HG02884 (cell line): ENCODE measurements around the gene ZNF511.
"Not testable (repeated sequence)": the region's sequence is repeated elsewhere in the genome, so short reads cannot be mapped to it uniquely, and the experiment has no call there.

Experiments used
- ATAC-seq: cut with Tn5 transposase; IDR thresholded peaks from one replicate; pipeline ENCODE4 v1.9.1; 2021; ENCODE audit warnings: mild to moderate bottlenecking, moderate library complexity; ENCODE audit not compliant: unreplicated experiment

The ZNF511 gene

GRCh38 chr10:133308421-133309099, at the start of gene ZNF511, which contains the start of gene TUBGCP2:
ZNF511 (plus strand) TSS chr10:133308914; CDS start chr10:133308944, 30 bp downstream.
TUBGCP2 (minus strand) TSS chr10:133308872; CDS start chr10:133302941, 5,931 bp downstream.
- ATAC-seq = peak; percentile 65

- no peak for ATAC-seq
Measured at GRCh38 chr10:133259602-133259989, 49.1 kb upstream of the ZNF511 start.

GRCh38 chr10:133260895-133261725, 47.6 kb upstream of the ZNF511 start:
- peak; percentile 43 for ATAC-seq

GRCh38 chr10:133261726-133262325, 46.9 kb upstream of the ZNF511 start:
- ATAC-seq = peak; percentile 41

- ATAC-seq = no peak
Measured at GRCh38 chr10:133262696-133263095, 46.0 kb upstream of the ZNF511 start.

- no peak for ATAC-seq
Measured at GRCh38 chr10:133263674-133264073, 45.0 kb upstream of the ZNF511 start.

GRCh38 chr10:133264461-133264860, 44.3 kb upstream of the ZNF511 start:
- ATAC-seq = no peak

GRCh38 chr10:133265052-133265451, 43.7 kb upstream of the ZNF511 start:
- not testable (repeated sequence) for ATAC-seq

- no peak for ATAC-seq
Measured at GRCh38 chr10:133266056-133266795, 42.5 kb upstream of the ZNF511 start.

GRCh38 chr10:133267293-133267692, 41.4 kb upstream of the ZNF511 start:
- ATAC-seq = no peak

- ATAC-seq = no peak
Measured at GRCh38 chr10:133267829-133268228, 40.9 kb upstream of the ZNF511 start.

GRCh38 chr10:133268532-133268931, 40.2 kb upstream of the ZNF511 start:
- ATAC-seq = no peak

- ATAC-seq = no peak
Measured at GRCh38 chr10:133269367-133269766, 39.3 kb upstream of the ZNF511 start.

- ATAC-seq = no peak
Measured at GRCh38 chr10:133270204-133270603, 38.5 kb upstream of the ZNF511 start.

- no peak for ATAC-seq
Measured at GRCh38 chr10:133270773-133271297, 37.9 kb upstream of the ZNF511 start.

GRCh38 chr10:133271521-133272300, 37.0 kb upstream of the ZNF511 start:
- ATAC-seq = no peak

- no peak for ATAC-seq
Measured at GRCh38 chr10:133272301-133272963, 36.3 kb upstream of the ZNF511 start.

- ATAC-seq = no peak
Measured at GRCh38 chr10:133272964-133273420, 35.7 kb upstream of the ZNF511 start.

GRCh38 chr10:133273534-133274143, 35.1 kb upstream of the ZNF511 start:
- ATAC-seq = no peak
